ENCODE measurements around the gene CCDC122.

Gene CCDC122

GRCh38 chr13:43894438-43894837 lies 14.9 kb upstream of the CCDC122 start:
- ChIA-PET CTCF (interaction anchor here (1.0 kb wide), 1 partner anchor 17 kb away, joined by 3 read pairs; no protein-coding TSS in a partner anchor), POLR2A (no interaction called here)
- no peak for TF ChIP-seq CTCF (IDR thresholded peaks at IDR 0.05; ENCODE audit: control extremely low read depth, extremely low read depth, low read depth, missing control alignments)
- no peak for DNase-seq (ENCODE audit: extremely low spot score)

GRCh38 chr13:43884222-43884621 lies 4.7 kb upstream of the CCDC122 start:
- CTCF ChIA-PET: interaction anchor here (2.2 to 2.7 kb wide), 2 partner anchors 11 to 20 kb away, joined by 8 to 9 read pairs; no protein-coding TSS in a partner anchor
- TF ChIP-seq CTCF (IDR thresholded peaks at IDR 0.05; ENCODE audit: control extremely low read depth, extremely low read depth, low read depth, missing control alignments): no peak
- DNase-seq (ENCODE audit: extremely low spot score): no peak
- POLR2A ChIA-PET: no interaction called here

GRCh38 chr13:43883631-43884030 lies 4.1 kb upstream of the CCDC122 start:
- TF ChIP-seq CTCF (IDR thresholded peaks at IDR 0.05; ENCODE audit: control extremely low read depth, extremely low read depth, low read depth, missing control alignments): no peak
- DNase-seq (ENCODE audit: extremely low spot score): no peak
- CTCF ChIA-PET: interaction anchor here (2.2 to 2.7 kb wide), 2 partner anchors 10 to 21 kb away, joined by 8 to 9 read pairs; no protein-coding TSS in a partner anchor
- POLR2A ChIA-PET: no interaction called here

- ChIA-PET POLR2A (no interaction called here), CTCF (interaction anchor here (1.2 to 2.7 kb wide), 3 partner anchors 8 to 260 kb away, joined by 3 to 9 read pairs (median 4); no protein-coding TSS in a partner anchor)
- no peak for DNase-seq (ENCODE audit: extremely low spot score)
- no peak for TF ChIP-seq CTCF (IDR thresholded peaks at IDR 0.05; ENCODE audit: control extremely low read depth, extremely low read depth, low read depth, missing control alignments)
These were observed 2.0 kb upstream of the CCDC122 start for GRCh38 chr13:43881580-43881979.

DNA sequence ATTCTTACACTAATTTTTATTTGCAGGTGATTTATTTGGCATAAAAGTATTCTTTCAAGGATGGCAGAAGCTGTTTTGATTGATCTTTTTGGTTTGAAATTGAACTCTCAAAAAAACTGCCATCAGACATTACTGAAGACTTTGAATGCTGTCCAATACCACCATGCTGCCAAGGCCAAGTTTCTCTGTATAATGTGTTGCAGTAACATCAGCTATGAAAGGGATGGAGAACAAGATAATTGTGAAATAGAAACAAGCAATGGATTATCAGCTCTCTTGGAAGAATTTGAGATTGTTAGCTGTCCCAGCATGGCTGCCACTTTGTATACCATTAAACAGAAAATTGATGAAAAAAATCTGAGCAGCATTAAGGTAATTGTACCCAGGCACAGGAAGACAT lies 1.4 kb upstream of the CCDC122 start:
- CTCF ChIA-PET: no interaction called here
- DNase-seq (ENCODE audit: extremely low spot score): no peak
- no peak for TF ChIP-seq CTCF (IDR thresholded peaks at IDR 0.05; ENCODE audit: control extremely low read depth, extremely low read depth, low read depth, missing control alignments)
- POLR2A ChIA-PET: no interaction called here

- TF ChIP-seq CTCF (IDR thresholded peaks at IDR 0.05; ENCODE audit: control extremely low read depth, extremely low read depth, low read depth, missing control alignments): no peak
- POLR2A ChIA-PET: no interaction called here
- CTCF ChIA-PET: interaction anchor here (0.7 kb wide), 1 partner anchor 10 kb away, joined by 3 read pairs; no protein-coding TSS in a partner anchor
- no peak for DNase-seq (ENCODE audit: extremely low spot score)
These were observed 795 bp upstream of the CCDC122 start for GRCh38 chr13:43880214-43880855.

All from GM10248 (cell line).